SW 1271 (cell line): ENCODE data around the gene NDUFAF3.

Experiments used
- DNase-seq, 2 experiments: peaks; one replicate each; lab custom pipeline; 2025; lab: John Stamatoyannopoulos, UW

Gene NDUFAF3

GRCh38 chr3:49017971-49018706 lies 3.8 kb upstream of the NDUFAF3 start, which contains the start of gene DALRD3:
DALRD3 (minus strand) TSS chr3:49018580; CDS start chr3:49018564, 16 bp downstream.
- DNase-seq, result peak; percentile 50 to 60

DNA sequence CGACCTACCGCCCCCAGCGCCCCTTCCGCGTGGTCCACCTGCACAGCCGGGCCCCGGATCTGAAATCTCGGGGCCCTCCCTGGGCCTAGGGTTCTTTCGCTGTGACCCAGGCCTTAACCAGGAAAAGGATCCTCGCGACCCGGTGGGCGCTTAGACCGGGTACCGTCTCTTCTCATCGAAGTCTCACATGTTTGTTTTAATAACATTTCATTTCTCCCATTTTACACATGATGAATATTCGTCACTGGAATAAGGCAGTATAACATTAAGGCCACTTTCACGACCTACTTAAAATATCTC lies 3.3 kb upstream of the NDUFAF3 start:
- peak in 1 of 2 experiments; percentile 42 for DNase-seq

- DNase-seq, result peak in 1 of 2 experiments; percentile 23
Measured at GRCh38 chr3:49019941-49020329, 2.0 kb upstream of the NDUFAF3 start.

DNA sequence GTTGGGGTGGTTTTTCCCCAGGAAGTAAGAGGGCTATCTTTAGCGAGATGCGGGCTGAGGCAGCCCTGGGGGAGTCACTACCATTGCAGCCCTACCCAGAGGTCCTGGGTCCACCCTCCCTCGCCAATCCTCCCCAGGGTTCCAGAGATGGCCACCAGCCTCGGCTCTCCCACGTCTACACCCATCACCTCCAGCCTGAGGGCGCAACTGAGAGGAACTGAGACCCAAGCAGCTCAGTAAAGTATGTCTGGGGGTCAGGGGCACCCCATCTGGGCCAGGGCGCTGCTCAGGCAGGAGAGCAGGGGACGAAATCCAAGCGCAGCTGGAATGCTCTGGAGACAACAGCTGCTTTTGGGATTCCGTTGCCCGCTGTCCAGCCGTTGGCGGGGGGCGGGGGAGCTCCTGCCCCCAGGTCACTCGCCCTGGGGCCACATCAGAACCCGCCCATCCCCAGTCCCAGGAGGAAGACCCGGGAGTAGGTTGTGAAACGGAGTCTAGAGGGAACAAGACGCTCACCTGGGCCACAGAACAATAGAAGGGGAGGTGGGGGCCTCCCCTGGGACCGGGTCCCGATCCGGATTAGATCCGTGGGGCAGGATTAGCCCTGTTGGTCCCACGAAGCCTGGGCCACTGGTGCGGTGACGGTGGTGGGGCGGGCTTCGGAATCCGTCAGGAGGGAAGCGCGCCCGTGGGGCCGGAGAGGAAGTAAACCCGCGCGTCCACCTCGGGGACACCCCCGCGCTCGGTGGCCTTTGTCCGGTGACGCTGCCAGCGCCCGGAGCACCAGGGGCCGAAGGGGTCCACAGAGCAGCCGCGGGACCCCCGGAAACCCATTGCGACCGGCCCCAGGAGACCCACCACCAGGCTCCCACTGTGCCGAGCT lies 1.4 kb upstream of the NDUFAF3 start:
- no peak for DNase-seq

- peak; percentile 76 to 91 for DNase-seq
Measured at GRCh38 chr3:49021213-49021812, 608 bp upstream of the NDUFAF3 start.

GRCh38 chr3:49022688-49023171 lies 809 bp downstream of the NDUFAF3 start:
- no peak for DNase-seq

DNA sequence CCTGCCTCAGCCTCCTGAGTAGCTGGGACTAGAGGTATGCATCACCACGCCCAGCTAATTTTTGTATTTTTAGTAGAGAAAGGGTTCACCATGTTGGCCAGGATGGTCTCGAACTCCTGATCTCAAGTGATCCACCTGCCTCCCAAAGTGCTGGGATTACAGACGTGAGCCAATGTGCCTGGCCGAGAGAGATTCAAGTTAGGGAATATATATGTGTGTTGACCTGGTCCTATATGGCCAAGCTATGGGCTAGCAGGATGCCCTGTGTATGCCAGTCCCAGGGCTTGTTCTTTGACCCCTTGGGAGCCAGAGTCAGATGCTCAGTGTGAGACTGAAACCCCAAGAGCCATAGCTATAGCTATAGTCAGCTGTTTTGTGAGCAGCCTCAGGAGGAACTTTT lies 1.9 kb downstream of the NDUFAF3 start:
- DNase-seq, result no peak

DNA sequence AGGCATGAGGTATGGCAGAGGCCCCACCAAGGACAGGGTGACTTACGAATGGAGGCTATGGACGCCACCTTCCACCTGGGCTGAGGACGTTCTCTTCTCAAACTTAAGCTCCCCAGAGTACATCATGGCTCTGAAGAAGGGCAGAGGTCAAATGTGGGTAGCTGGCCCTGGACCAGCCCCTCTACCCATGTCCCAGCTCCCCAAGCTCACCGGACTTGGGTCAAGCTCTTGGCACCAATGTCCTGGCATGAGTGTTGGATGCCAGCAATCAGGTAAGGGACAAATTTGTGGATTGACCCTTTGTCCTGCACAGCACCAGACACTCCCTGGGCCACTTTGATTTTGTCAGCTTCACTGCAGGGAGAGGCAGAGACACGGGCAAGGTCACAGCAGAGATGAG lies 2.5 kb downstream of the NDUFAF3 start:
- DNase-seq, result no peak

DNA sequence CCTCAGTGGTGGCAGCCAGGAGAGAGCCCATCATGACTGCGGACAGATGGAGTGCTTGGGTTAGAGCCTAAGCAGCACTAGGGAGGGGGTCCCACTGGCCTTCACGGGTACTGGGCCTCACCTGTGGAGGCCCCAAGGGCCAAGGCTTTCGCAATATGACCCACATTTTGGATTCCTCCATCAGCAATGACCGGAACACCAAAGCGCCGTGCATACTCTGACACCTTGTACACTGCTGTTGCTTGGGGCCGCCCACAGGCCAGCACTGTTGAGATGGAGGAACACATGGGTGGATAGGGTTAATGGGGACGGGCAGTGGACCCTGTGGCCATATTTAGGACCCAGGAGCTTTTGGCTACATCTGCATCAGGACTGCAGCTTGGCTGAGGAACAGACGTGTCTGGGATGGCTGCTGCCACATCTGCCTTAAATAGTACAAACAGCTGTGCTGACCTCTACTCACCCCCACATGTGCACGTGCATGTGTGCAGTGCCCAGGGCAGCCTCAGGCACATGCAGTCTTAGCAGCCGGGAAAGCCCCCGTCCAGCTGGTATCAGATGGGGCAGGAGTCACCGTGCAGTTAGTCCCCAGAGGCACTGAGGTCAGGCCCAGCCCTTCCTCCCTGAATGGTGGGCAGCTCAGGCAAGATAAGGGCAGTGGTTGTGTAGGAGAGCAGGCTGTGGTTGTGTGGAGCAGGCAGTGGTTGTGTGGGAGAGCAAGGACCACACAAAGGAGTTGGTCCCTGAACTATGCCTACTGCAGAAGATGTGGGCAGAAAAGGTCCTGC lies 3.3 kb downstream of the NDUFAF3 start:
- no peak for DNase-seq

DNA sequence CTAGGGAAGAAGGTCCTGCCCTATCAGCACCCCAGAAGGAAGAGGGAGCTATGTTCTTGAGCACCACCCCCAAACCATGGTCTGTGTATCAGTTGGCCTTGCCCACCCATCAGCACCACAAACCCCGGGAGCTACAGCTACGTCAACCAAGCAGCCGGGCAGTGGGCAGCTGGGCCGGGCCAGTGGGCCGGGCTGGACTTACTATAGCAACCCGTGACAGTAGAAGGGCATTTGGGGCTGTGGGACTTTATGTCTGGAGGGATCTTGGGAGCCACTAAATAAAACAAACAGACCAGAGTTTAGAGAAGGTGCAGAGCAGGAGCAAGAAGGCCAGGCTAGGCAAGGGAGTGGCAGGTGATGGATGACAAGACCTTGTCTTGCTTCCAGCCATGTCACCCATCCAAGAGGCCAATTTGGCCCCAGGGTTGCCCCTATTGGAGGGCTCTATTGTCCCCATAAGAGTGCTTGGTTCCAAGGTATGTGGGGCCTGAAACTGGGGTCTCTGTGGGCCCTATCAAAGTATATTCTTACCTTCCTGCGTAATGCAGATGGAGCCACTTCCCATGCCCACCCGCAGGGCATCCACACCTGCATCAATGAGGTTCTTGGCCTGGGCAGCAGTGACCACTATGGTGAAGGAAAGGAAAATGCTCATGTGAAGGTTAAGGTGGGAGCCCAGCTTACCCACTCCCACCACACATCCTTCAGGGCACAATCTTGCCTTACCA lies 4.0 kb downstream of the NDUFAF3 start:
- no peak for DNase-seq

DNA sequence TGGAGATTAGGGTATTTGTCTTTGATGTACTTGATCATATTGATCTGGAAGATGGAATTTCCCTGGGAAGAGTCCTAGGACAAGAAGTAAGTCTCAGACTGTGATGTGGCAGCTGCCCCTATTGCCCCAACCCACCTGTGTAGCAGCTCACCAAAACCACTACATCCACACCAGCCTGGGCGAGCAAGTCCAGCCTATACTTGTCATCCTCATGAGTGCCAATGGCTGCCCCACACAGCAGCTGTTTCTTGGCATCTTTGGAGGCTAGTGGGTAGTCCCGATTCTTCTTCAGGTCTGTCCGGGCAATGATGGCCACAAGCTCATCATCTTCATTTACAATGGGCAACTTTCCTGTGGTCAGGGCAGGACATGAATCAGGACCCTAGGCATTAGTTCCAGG lies 4.6 kb downstream of the NDUFAF3 start:
- DNase-seq, result no peak

DNA sequence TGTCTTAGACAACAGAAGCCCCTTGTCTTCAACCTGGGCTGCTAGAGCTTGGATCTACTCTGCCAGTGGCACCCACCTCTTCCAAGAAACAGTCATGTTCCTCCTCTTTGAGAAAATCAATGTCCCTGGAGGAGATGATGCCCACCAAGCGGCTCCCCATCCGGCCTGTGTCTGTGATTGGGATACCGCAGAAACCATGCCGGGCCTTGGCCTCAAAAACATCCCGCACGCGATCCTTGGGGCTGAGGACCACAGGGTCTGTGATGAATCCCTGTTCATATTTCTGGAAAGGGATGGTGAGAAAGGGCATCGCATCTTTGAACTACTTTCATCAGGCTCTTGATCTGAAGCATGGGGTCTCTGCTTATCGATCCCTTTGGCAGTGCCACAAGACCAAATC lies 5.7 kb downstream of the NDUFAF3 start:
- DNase-seq, result no peak

DNA sequence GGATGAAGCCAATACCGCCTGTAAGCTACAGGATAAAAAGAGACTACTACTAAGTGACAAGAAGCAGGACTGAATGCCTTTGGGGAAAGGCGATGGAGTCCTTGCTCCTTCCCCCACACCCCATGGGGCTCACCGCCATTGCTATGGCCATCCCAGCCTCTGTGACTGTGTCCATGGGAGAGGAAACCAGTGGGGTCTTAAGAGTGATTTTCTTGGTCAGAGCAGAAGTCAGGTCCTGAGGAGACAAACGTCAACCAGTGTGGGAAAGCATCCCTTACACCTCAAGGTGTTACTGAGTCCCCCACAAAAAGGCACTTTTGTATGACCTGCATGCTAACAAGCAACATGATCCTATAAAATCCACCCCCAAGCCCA lies 6.4 kb downstream of the NDUFAF3 start:
- no peak for DNase-seq

DNA sequence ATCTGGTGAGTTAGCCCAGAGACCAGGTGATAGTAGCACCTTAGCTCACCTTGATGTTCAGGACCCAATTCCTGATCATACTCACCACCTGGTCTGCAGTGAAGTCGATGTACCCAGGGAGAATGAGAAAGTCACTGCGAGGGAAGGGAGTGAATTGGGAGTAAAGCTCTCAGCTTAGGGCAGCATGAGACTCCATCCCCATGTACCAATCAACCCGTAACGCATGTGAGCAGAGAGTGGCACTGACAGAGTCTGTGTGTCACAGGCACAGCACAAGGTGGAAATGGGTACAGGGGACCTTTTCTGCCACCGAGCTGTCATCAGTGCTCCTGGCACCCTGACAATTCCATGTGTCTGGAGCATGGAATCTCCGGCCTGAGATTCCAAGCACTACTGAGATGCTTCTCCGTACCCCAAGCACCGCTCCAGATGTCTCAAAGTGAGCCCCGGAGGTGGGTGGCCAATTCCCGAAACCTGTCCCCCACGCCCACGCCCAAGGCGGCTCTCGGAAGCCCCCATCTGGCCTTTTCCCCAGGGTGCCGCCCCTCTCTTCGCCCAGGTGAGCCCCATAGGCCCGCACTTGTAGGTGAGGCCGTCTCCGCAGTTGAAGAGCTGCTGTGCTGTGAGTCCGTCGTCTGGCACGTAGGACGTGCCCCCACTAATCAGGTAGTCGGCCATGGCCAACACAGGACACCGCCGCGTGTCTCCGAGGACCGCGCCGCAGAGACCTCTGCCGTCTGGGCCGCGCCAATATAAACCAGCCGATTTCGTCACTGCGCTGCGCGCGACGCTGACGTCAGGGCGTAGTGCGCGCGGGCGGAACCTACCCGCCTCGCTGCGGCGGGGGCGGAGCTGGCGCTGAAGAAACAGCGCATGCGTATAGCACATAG lies 7.0 kb downstream of the NDUFAF3 start, which contains the start of gene IMPDH2:
Gene IMPDH2 (minus strand): TSS at position 726 of the 890 bp plus-strand sequence. CDS start 48 bp downstream, at position 678.
- DNase-seq, result peak; percentile 24 to 82

DNA sequence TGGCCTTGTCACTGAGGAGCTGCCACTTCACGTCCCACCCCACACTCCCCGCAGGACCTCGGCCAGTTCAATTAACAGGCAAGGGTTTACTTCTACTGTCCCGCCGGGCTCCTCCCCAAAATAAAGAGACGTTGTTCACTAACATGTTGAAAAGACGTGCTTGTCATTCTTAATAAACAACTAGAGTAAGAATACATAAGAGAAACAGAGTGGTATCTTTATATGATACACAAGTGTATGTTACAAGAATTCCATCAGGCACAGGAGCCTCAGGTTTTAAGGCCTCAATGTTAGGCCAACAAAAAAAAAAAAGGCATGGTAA lies 7.6 kb downstream of the NDUFAF3 start:
- DNase-seq, result no peak

GRCh38 chr3:49030321-49030720 lies 8.4 kb downstream of the NDUFAF3 start:
- no peak for DNase-seq

DNA sequence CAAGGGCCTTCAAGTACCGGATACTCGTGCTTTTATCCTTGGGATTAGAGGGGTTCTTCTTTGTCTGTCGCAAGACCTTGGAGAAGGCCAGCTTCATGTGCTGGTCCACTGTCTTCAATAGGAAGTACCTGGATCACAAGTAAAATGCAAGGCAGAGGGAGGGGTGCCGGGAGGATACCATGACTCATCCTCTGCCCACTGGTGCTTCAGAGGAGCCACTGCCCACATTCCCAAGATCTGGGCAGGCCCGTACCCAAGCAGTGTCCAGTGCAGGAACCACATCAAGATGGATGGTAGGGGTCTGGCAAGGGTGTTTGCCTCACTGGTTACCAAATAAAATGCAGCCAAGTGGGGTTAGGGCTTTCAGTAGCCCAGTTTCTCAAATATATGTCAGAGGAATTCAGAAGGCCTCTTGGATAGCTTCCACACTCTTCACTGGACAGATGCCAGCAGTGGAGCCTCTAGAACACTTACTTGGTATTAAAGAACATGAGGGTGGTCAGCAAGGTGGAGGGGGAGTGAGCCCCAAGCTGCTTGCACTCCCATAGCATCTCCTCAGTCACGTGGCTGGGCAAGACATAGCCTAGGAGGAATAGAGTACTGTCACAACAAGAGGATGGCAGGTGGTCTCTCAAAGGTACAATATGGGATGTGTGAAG lies 10.9 kb downstream of the NDUFAF3 start:
- DNase-seq, result no peak

GRCh38 chr3:49034650-49035049 lies 12.7 kb downstream of the NDUFAF3 start:
- DNase-seq, result no peak

DNA sequence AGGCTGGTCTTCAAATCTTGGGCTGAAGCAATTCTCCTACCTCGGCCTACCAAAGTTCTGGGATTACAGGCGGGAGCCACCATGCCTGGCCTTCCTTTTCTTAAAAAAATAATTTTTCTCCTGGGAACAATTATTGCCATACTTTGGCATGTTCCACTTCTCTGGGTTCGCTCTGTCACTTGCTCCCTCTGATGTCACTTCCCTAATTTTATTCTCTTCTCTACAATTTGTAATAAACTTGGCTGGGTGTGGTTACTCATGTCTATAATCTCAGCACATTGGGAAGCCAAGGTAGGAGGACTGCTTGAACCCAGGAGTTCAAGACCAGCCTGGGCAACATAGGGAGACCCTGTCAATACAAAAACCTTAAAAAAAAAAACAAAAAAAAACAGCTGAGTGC lies 13.4 kb downstream of the NDUFAF3 start:
- no peak for DNase-seq

GRCh38 chr3:49053543-49053942 lies 31.6 kb downstream of the NDUFAF3 start:
- no peak for DNase-seq
